Muscle of arm (tissue), 14 donors: Measurements from ENCODE around the gene ANKRD13C. TPM values are rescaled to one million over a fixed set of nuclear protein-coding genes. Genes with fewer than 3 reads are reported as not detected.
A peak's percentile ranks its signal among the peaks of the same experiment; 100 is the strongest.
"Not testable (repeated sequence)": the region's sequence is repeated elsewhere in the genome, so short reads cannot be mapped to it uniquely, and the experiment has no call there.

Experiments
- DNase-seq: peaks from one replicate; pipeline ENCODE4 v3.0.0-alpha.2; 2013
- long read RNA-seq, 11 donors: transcript quantifications; one replicate each; lab custom pipeline, GENCODE V29; 2026
- polyA plus RNA-seq, 12 donors: library from polyadenylated mRNA; unstranded; fragments of 120-200 nt; gene quantifications; one replicate each; pipeline ENCODE4 v1.2.1, GENCODE V29; 2013; ENCODE audit not compliant: insufficient read length in 12 of 12

ANKRD13C gene
- polyA plus RNA-seq = 10 to 100 TPM in 11 of 12 donors, not detected in 1; 14.3 to 24.1 (median 19.4) TPM
- long read RNA-seq, donor 1, full-length matches to known transcripts = 2 of 2 reads
- long read RNA-seq, donor 1, partial matches to known transcripts = 0 of 2 reads
- long read RNA-seq, donor 1, other reads (novel, unspliced or antisense) = 0 of 2 reads
- long read RNA-seq, donor 2, full-length matches to known transcripts = 2 of 2 reads
- long read RNA-seq, donor 2, partial matches to known transcripts = 0 of 2 reads
- long read RNA-seq, donor 2, other reads (novel, unspliced or antisense) = 0 of 2 reads
- long read RNA-seq, donor 3 = 0 reads
- long read RNA-seq, donor 4, full-length matches to known transcripts = 1 of 1 reads
- long read RNA-seq, donor 4, partial matches to known transcripts = 0 of 1 reads
- long read RNA-seq, donor 4, other reads (novel, unspliced or antisense) = 0 of 1 reads
- long read RNA-seq, donor 5, full-length matches to known transcripts = 4 of 4 reads
- long read RNA-seq, donor 5, partial matches to known transcripts = 0 of 4 reads
- long read RNA-seq, donor 5, other reads (novel, unspliced or antisense) = 0 of 4 reads
- long read RNA-seq, donor 6 = 0 reads
- long read RNA-seq, donor 7, full-length matches to known transcripts = 1 of 1 reads
- long read RNA-seq, donor 7, partial matches to known transcripts = 0 of 1 reads
- long read RNA-seq, donor 7, other reads (novel, unspliced or antisense) = 0 of 1 reads
- long read RNA-seq, donor 8, full-length matches to known transcripts = 4 of 4 reads
- long read RNA-seq, donor 8, partial matches to known transcripts = 0 of 4 reads
- long read RNA-seq, donor 8, other reads (novel, unspliced or antisense) = 0 of 4 reads
- long read RNA-seq, donor 9, full-length matches to known transcripts = 2 of 2 reads
- long read RNA-seq, donor 9, partial matches to known transcripts = 0 of 2 reads
- long read RNA-seq, donor 9, other reads (novel, unspliced or antisense) = 0 of 2 reads
- long read RNA-seq, donor 10, full-length matches to known transcripts = 2 of 2 reads
- long read RNA-seq, donor 10, partial matches to known transcripts = 0 of 2 reads
- long read RNA-seq, donor 10, other reads (novel, unspliced or antisense) = 0 of 2 reads
- long read RNA-seq, donor 11, full-length matches to known transcripts = 3 of 3 reads
- long read RNA-seq, donor 11, partial matches to known transcripts = 0 of 3 reads
- long read RNA-seq, donor 11, other reads (novel, unspliced or antisense) = 0 of 3 reads

GRCh38 chr1:70354332-70355110 is at the start of gene ANKRD13C:
ANKRD13C (minus strand) TSS chr1:70354722; CDS start chr1:70354408, 314 bp downstream.
- DNase-seq = peak; percentile 97

- no peak for DNase-seq
Observed at GRCh38 chr1:70403759-70404158, 49.2 kb upstream of the ANKRD13C start.

- DNase-seq = no peak
Observed at GRCh38 chr1:70401974-70402373, 47.5 kb upstream of the ANKRD13C start.

- DNase-seq = no peak
Observed at GRCh38 chr1:70400335-70400734, 45.8 kb upstream of the ANKRD13C start.

- no peak for DNase-seq
Observed at GRCh38 chr1:70397013-70397412, 42.5 kb upstream of the ANKRD13C start.

GRCh38 chr1:70396607-70397006 is 42.1 kb upstream of the ANKRD13C start:
- no peak for DNase-seq

- no peak for DNase-seq
Observed at GRCh38 chr1:70392626-70393025, 38.1 kb upstream of the ANKRD13C start.

GRCh38 chr1:70387507-70387906 is 33.0 kb upstream of the ANKRD13C start:
- DNase-seq = no peak

- no peak for DNase-seq
Observed at GRCh38 chr1:70386121-70386520, 31.6 kb upstream of the ANKRD13C start.

- DNase-seq = no peak
Observed at GRCh38 chr1:70385477-70385876, 31.0 kb upstream of the ANKRD13C start.

GRCh38 chr1:70384542-70384941 is 30.0 kb upstream of the ANKRD13C start:
- DNase-seq = no peak

GRCh38 chr1:70383483-70383882 is 29.0 kb upstream of the ANKRD13C start:
- no peak for DNase-seq

- DNase-seq = no peak
Observed at GRCh38 chr1:70382682-70383081, 28.2 kb upstream of the ANKRD13C start.

GRCh38 chr1:70376196-70376595 is 21.7 kb upstream of the ANKRD13C start:
- no peak for DNase-seq

GRCh38 chr1:70373580-70373979 is 19.1 kb upstream of the ANKRD13C start:
- DNase-seq = not testable (repeated sequence)

- no peak for DNase-seq
Observed at GRCh38 chr1:70372426-70372825, 17.9 kb upstream of the ANKRD13C start.

- not testable (repeated sequence) for DNase-seq
Observed at GRCh38 chr1:70371586-70371985, 17.1 kb upstream of the ANKRD13C start.

- DNase-seq = not testable (repeated sequence)
Observed at GRCh38 chr1:70367397-70367796, 12.9 kb upstream of the ANKRD13C start.

GRCh38 chr1:70366997-70367396 is 12.5 kb upstream of the ANKRD13C start:
- DNase-seq = not testable (repeated sequence)

GRCh38 chr1:70366425-70366952 is 12.0 kb upstream of the ANKRD13C start:
- DNase-seq = not testable (repeated sequence)

GRCh38 chr1:70364439-70364838 is 9.9 kb upstream of the ANKRD13C start:
- no peak for DNase-seq
